Mesendoderm (in vitro differentiated cells): ENCODE results near the gene ARAP1.
A peak's percentile ranks its signal among the peaks of the same experiment; 100 is the strongest.

Source experiments
- DNase-seq: peaks from one replicate; pipeline ENCODE4 v3.0.0; 2013
- H2AK5ac ChIP-seq: 2 replicates; pipeline ENCODE4 v1.6.1; 2013; ENCODE audit warnings: low read length, inconsistent platforms
- H2BK120ac ChIP-seq: 2 replicates; pipeline ENCODE4 v1.6.1; 2013; ENCODE audit warnings: low read depth, mild to moderate bottlenecking, low read length, moderate library complexity, mixed read lengths
- H2BK15ac ChIP-seq: replicated peaks from 2 replicates; pipeline ENCODE4 v1.6.1; 2013; ENCODE audit warnings: low read depth, mild to moderate bottlenecking, moderate library complexity
- H2BK5ac ChIP-seq: 2 replicates; pipeline ENCODE4 v1.6.1; 2013; ENCODE audit warnings: low read length, inconsistent platforms
- H3K18ac ChIP-seq: 2 replicates; pipeline ENCODE4 v1.6.1; 2013; ENCODE audit warnings: mild to moderate bottlenecking, low read length, mixed read lengths
- H3K23ac ChIP-seq: one replicate; pipeline ENCODE4 v1.6.1; 2013; ENCODE audit warnings: low read length
- H3K27ac ChIP-seq: 2 replicates; pipeline ENCODE4 v1.5.1; 2013; ENCODE audit warnings: low read depth, mild to moderate bottlenecking, inconsistent platforms, low read length, moderate library complexity
- H3K27me3 ChIP-seq: 2 replicates; pipeline ENCODE4 v1.6.1; 2013; ENCODE audit warnings: low read length, control low read depth, mild to moderate bottlenecking, inconsistent platforms; ENCODE audit not compliant: insufficient read depth, poor library complexity
- H3K36me3 ChIP-seq: 2 replicates; pipeline ENCODE4 v1.6.1; 2013; ENCODE audit warnings: low read length, inconsistent platforms; ENCODE audit not compliant: control insufficient read depth, insufficient read depth
- H3K4ac ChIP-seq: one replicate; pipeline ENCODE4 v1.6.1; 2013; ENCODE audit warnings: low read depth, mild to moderate bottlenecking, low read length, moderate library complexity
- H3K4me1 ChIP-seq: 2 replicates; pipeline ENCODE4 v1.6.1; 2013; ENCODE audit warnings: low read depth, low read length, inconsistent platforms; ENCODE audit not compliant: control insufficient read depth
- H3K4me2 ChIP-seq: 2 replicates; pipeline ENCODE4 v1.6.1; 2013; ENCODE audit warnings: low read length
- H3K4me3 ChIP-seq: 2 replicates; pipeline ENCODE4 v1.5.1; 2013; ENCODE audit warnings: mild to moderate bottlenecking, low read length
- H3K56ac ChIP-seq: one replicate; pipeline ENCODE4 v1.6.1; 2013; ENCODE audit warnings: low read length
- H3K79me1 ChIP-seq: 2 replicates; pipeline ENCODE4 v1.6.1; 2013; ENCODE audit warnings: low read length, inconsistent platforms
- H3K79me2 ChIP-seq: 2 replicates; pipeline ENCODE4 v1.6.1; 2013; ENCODE audit warnings: mild to moderate bottlenecking, low read length; ENCODE audit not compliant: control insufficient read depth, insufficient read depth
- H3K9ac ChIP-seq: 2 replicates; pipeline ENCODE4 v1.6.1; 2013; ENCODE audit warnings: low read length, inconsistent platforms
- H4K5ac ChIP-seq: one replicate; pipeline ENCODE4 v1.6.1; 2013; ENCODE audit warnings: low read length
- H4K8ac ChIP-seq: one replicate; pipeline ENCODE4 v1.6.1; 2013; ENCODE audit warnings: low read depth, mild to moderate bottlenecking, control low read depth, low read length, moderate library complexity
- WGBS: extraction: QIAGEN DNeasy Blood & Tissue Kit; methylation state at CpG from one replicate; pipeline ENCODE4 v1.1.7; 2013; ENCODE audit warnings: low lambda C conversion rate, missing lambda C conversion rate; ENCODE audit not compliant: insufficient coverage; ENCODE audit errors: extremely low coverage; 5-methylcytosine and 5-hydroxymethylcytosine counted together

Gene ARAP1

GRCh38 chr11:72740060-72740424, 12.2 kb downstream of the ARAP1 start:
- Histone ChIP-seq H3K4ac (no peak overlapping the region), H2AK5ac (no peak overlapping the region), H3K4me3 (no peak overlapping the region), H3K27ac (no peak overlapping the region), H3K9ac (no peak overlapping the region), H2BK120ac (no peak overlapping the region), H2BK5ac (peak overlapping the region; percentile 35), H2BK15ac (no peak overlapping the region), H3K4me1 (peaks cover 43% of the 10 kb centered on the region), H3K79me1 (peaks cover 37% of the 10 kb centered on the region), H3K23ac (no peak overlapping the region), H3K18ac (no peak overlapping the region), H3K27me3 (no peaks in the 10 kb centered on the region), H4K5ac (no peak overlapping the region), H3K36me3 (no peaks in the 10 kb centered on the region), H3K56ac (peak overlapping the region; percentile 58), H4K8ac (no peak overlapping the region), H3K79me2 (peaks cover 55% of the 10 kb centered on the region), H3K4me2 (no peak overlapping the region)
- no peak for DNase-seq
- WGBS: no CpG with 5 or more reads among the region's 2 CpGs

- Histone ChIP-seq H3K79me1 (peaks cover 34% of the 10 kb centered on the region), H4K8ac (no peak overlapping the region), H2AK5ac (no peak overlapping the region), H2BK120ac (no peak overlapping the region), H3K27ac (peak overlapping the region; percentile 19), H3K4me1 (peaks cover 43% of the 10 kb centered on the region), H3K4me3 (no peak overlapping the region), H3K79me2 (peaks cover 51% of the 10 kb centered on the region), H2BK15ac (no peak overlapping the region), H3K18ac (peak overlapping the region; percentile 12), H3K23ac (no peak overlapping the region), H3K4me2 (no peak overlapping the region), H3K27me3 (no peaks in the 10 kb centered on the region), H3K9ac (no peak overlapping the region), H3K36me3 (no peaks in the 10 kb centered on the region), H3K4ac (no peak overlapping the region), H2BK5ac (no peak overlapping the region), H3K56ac (peak overlapping the region; percentile 58), H4K5ac (no peak overlapping the region)
- WGBS: no CpG with 5 or more reads among the region's 10 CpGs
- no peak for DNase-seq
Measured at GRCh38 chr11:72739240-72740059, 12.8 kb downstream of the ARAP1 start.

- Histone ChIP-seq H3K27ac (no peak overlapping the region), H3K4me3 (no peak overlapping the region), H3K27me3 (no peaks in the 10 kb centered on the region), H4K5ac (no peak overlapping the region), H3K4me1 (peaks cover 41% of the 10 kb centered on the region), H3K36me3 (no peaks in the 10 kb centered on the region), H3K4ac (peak overlapping the region; percentile 63), H3K79me2 (peaks cover 48% of the 10 kb centered on the region), H2BK15ac (no peak overlapping the region), H3K56ac (peak overlapping the region; percentile 63), H3K9ac (no peak overlapping the region), H2BK5ac (no peak overlapping the region), H3K18ac (peak overlapping the region; percentile 12), H3K4me2 (no peak overlapping the region), H2AK5ac (no peak overlapping the region), H4K8ac (no peak overlapping the region), H3K23ac (no peak overlapping the region), H2BK120ac (no peak overlapping the region), H3K79me1 (peaks cover 26% of the 10 kb centered on the region)
- DNase-seq: peak; percentile 77
- WGBS: no CpG with 5 or more reads among the region's 11 CpGs
Measured at GRCh38 chr11:72738199-72739141, 13.7 kb downstream of the ARAP1 start.

GRCh38 chr11:72737336-72737735, 14.9 kb downstream of the ARAP1 start:
- Histone ChIP-seq H3K79me1 (peaks cover 26% of the 10 kb centered on the region), H3K27ac (no peak overlapping the region), H3K4ac (no peak overlapping the region), H3K18ac (peak overlapping the region; percentile 16), H3K4me3 (no peak overlapping the region), H2AK5ac (no peak overlapping the region), H3K4me2 (no peak overlapping the region), H4K8ac (no peak overlapping the region), H3K27me3 (no peaks in the 10 kb centered on the region), H2BK5ac (no peak overlapping the region), H2BK15ac (no peak overlapping the region), H4K5ac (no peak overlapping the region), H3K9ac (no peak overlapping the region), H3K23ac (no peak overlapping the region), H3K79me2 (peaks cover 48% of the 10 kb centered on the region), H3K36me3 (no peaks in the 10 kb centered on the region), H3K4me1 (peaks cover 37% of the 10 kb centered on the region), H3K56ac (peak overlapping the region; percentile 61), H2BK120ac (no peak overlapping the region)
- WGBS: no CpG with 5 or more reads among the region's 1 CpG
- no peak for DNase-seq

- Histone ChIP-seq H3K36me3 (no peaks in the 10 kb centered on the region), H3K79me1 (peaks cover 25% of the 10 kb centered on the region), H2BK15ac (no peak overlapping the region), H3K27ac (peak overlapping the region; percentile 4), H2BK5ac (no peak overlapping the region), H2AK5ac (no peak overlapping the region), H3K4me1 (peaks cover 30% of the 10 kb centered on the region), H3K4ac (peak overlapping the region; percentile 38), H3K27me3 (no peaks in the 10 kb centered on the region), H3K56ac (peak overlapping the region; percentile 59), H4K5ac (no peak overlapping the region), H2BK120ac (no peak overlapping the region), H3K9ac (peak overlapping the region; percentile 5), H3K23ac (no peak overlapping the region), H3K4me3 (no peak overlapping the region), H4K8ac (no peak overlapping the region), H3K79me2 (peaks cover 47% of the 10 kb centered on the region), H3K18ac (peak overlapping the region; percentile 16), H3K4me2 (no peak overlapping the region)
- WGBS: no CpG with 5 or more reads among the region's 5 CpGs
- peak; percentile 76 for DNase-seq
Measured at GRCh38 chr11:72736452-72737069, 15.6 kb downstream of the ARAP1 start.
